OCI-M2 (cell line): ENCODE data around the gene GSX1.
"Not testable (repeated sequence)": the region's sequence is repeated elsewhere in the genome, so short reads cannot be mapped to it uniquely, and the experiment has no call there.

Experiments used
- DNase-seq: peaks from one replicate; lab custom pipeline; 2025; ENCODE audit not compliant: unreplicated experiment; lab: John Stamatoyannopoulos, UW

GSX1 gene

GRCh38 chr13:27792393-27793218, at the start of gene GSX1:
Gene GSX1, plus strand, starts transcription at chr13:27792483. Its CDS starts 208 bp downstream, at chr13:27792691.
- DNase-seq = peak; percentile 17

GRCh38 chr13:27744801-27745200, 47.5 kb upstream of the GSX1 start:
- no peak for DNase-seq

- DNase-seq = no peak
Measured at GRCh38 chr13:27745301-27745700, 47.0 kb upstream of the GSX1 start.

- not testable (repeated sequence) for DNase-seq
Measured at GRCh38 chr13:27748143-27748542, 44.1 kb upstream of the GSX1 start.

- DNase-seq = no peak
Measured at GRCh38 chr13:27751953-27752532, 40.2 kb upstream of the GSX1 start.

- no peak for DNase-seq
Measured at GRCh38 chr13:27765650-27766049, 26.6 kb upstream of the GSX1 start.

GRCh38 chr13:27770809-27771208, 21.5 kb upstream of the GSX1 start:
- no peak for DNase-seq

- DNase-seq = no peak
Measured at GRCh38 chr13:27772651-27773425, 19.4 kb upstream of the GSX1 start.

- no peak for DNase-seq
Measured at GRCh38 chr13:27774169-27774568, 18.1 kb upstream of the GSX1 start.

GRCh38 chr13:27774651-27775050, 17.6 kb upstream of the GSX1 start:
- DNase-seq = no peak

GRCh38 chr13:27775943-27776342, 16.3 kb upstream of the GSX1 start:
- DNase-seq = no peak

GRCh38 chr13:27782151-27782550, 10.1 kb upstream of the GSX1 start:
- no peak for DNase-seq

- no peak for DNase-seq
Measured at GRCh38 chr13:27783111-27783510, 9.2 kb upstream of the GSX1 start.

- DNase-seq = no peak
Measured at GRCh38 chr13:27788271-27788670, 4.0 kb upstream of the GSX1 start.

- no peak for DNase-seq
Measured at GRCh38 chr13:27789153-27789494, 3.2 kb upstream of the GSX1 start.

- DNase-seq = no peak
Measured at GRCh38 chr13:27789495-27790303, 2.6 kb upstream of the GSX1 start.

GRCh38 chr13:27790523-27790922, 1.8 kb upstream of the GSX1 start:
- DNase-seq = no peak

GRCh38 chr13:27791146-27791900, 960 bp upstream of the GSX1 start:
- DNase-seq = no peak

- no peak for DNase-seq
Measured at GRCh38 chr13:27791901-27792392, 336 bp upstream of the GSX1 start.
